Esophagus squamous epithelium (tissue), 4 donors: ENCODE measurements around the gene UBR3.
"Not testable (repeated sequence)": the region's sequence is repeated elsewhere in the genome, so short reads cannot be mapped to it uniquely, and the experiment has no call there.

Experiments
- POLR2A ChIP-seq, 4 donors: fragments of 450-650 bp; IDR thresholded peaks; one replicate each; pipeline ENCODE4 v1.6.1; 2017; ENCODE audit warnings: antibody characterized with exemption in 4 of 4, mild to moderate bottlenecking in 4 of 4, moderate library complexity in 3 of 4
- TF ChIP-seq, protein P1 (sequence below), 6 experiments: fragments of 450-650 bp in 4 of 6; fragments of 200-600 bp in 2 of 6; sonication (generic) in 2 of 6; IDR thresholded peaks; one replicate each; pipeline ENCODE4 v1.5.1; 2016 to 2019; ENCODE audit warnings: antibody characterized with exemption in 6 of 6, mild to moderate bottlenecking in 4 of 6, moderate library complexity in 4 of 6

DNA sequence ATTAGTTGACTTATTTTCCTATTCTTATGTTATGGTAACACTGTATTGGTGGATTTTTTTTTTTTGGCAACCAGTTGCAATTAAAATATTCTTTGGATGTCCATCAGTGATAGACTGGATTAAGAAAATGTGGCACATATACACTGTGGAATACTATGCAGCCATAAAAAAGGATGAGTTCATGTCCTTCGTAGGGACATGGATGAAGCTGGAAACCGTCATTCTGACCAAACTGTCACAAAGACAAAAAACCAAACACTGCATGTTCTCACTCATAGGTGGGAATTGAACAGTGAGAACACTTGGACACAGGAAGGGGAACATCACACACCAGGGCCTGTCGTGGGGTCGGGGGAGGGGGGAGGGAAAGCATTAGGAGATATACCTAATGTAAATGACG is 130.0 kb downstream of the UBR3 start:
- TF ChIP-seq POLR2A (IDR thresholded peaks at IDR 0.05): not testable (repeated sequence)
- TF ChIP-seq, protein P1, sequence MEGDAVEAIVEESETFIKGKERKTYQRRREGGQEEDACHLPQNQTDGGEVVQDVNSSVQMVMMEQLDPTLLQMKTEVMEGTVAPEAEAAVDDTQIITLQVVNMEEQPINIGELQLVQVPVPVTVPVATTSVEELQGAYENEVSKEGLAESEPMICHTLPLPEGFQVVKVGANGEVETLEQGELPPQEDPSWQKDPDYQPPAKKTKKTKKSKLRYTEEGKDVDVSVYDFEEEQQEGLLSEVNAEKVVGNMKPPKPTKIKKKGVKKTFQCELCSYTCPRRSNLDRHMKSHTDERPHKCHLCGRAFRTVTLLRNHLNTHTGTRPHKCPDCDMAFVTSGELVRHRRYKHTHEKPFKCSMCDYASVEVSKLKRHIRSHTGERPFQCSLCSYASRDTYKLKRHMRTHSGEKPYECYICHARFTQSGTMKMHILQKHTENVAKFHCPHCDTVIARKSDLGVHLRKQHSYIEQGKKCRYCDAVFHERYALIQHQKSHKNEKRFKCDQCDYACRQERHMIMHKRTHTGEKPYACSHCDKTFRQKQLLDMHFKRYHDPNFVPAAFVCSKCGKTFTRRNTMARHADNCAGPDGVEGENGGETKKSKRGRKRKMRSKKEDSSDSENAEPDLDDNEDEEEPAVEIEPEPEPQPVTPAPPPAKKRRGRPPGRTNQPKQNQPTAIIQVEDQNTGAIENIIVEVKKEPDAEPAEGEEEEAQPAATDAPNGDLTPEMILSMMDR (IDR thresholded peaks at IDR 0.05): not testable (repeated sequence)
